H1 (cell line): ENCODE measurements around the gene WFDC11. TPM values are rescaled to one million over a fixed set of nuclear protein-coding genes. Genes with fewer than 3 reads are reported as not detected.

ENCODE experiments used
- CHD1 ChIP-seq: IDR thresholded peaks from 2 replicates; pipeline ENCODE4 v1.6.1; 2012; ENCODE audit warnings: low read depth, low read length, improper control_type of control experiment
- EP300 ChIP-seq, 2 experiments: IDR thresholded peaks; 1 replicate in 1 of 2; 2 replicates in 1 of 2; pipeline ENCODE4 v1.6.1; 2011 to 2012; ENCODE audit warnings: low read depth in 2 of 2, low read length in 2 of 2, mild to moderate bottlenecking in 2 of 2, borderline replicate concordance in 1 of 2, inconsistent platforms in 1 of 2, moderate library complexity in 1 of 2
- RFX5 ChIP-seq: IDR thresholded peaks from 2 replicates; pipeline ENCODE4 v1.6.1; 2011; ENCODE audit warnings: low read depth, low read length, improper control_type of control experiment, borderline replicate concordance
- polyA plus RNA-seq, 7 experiments: library from polyadenylated mRNA; depleted of rRNA in 3 of 7; stranded (reverse) in 5 of 7; unstranded in 2 of 7; fragments of >200 nt in 5 of 7; fragments of 200-250 nt in 2 of 7; gene quantifications; 1 replicate in 5 of 7; 2 replicates in 1 of 7; 4 replicates in 1 of 7; pipeline versions ENCODE4 v1.2.1 to v1.2.3, GENCODE V29; 2011 to 2013; ENCODE audit warnings: missing spikeins in 2 of 7, mixed read lengths in 2 of 7
- total RNA-seq: library from RNA; stranded (reverse); fragmentation: NEBNext Ultra II Directional; extraction: Animal tissue kit (Norgen Biotek cat#: 25700); gene quantifications from 2 replicates; pipeline ENCODE4 v1.2.1, GENCODE V29; 2021
- TF ChIP-seq, protein P1 (sequence below): fragments of 300-600 bp; sonication (generic); IDR thresholded peaks from 2 replicates; pipeline ENCODE4 v1.7.1; 2012; ENCODE audit warnings: low read length, moderate library complexity, mild to moderate bottlenecking, inconsistent platforms; ENCODE audit not compliant: insufficient replicate concordance
- TF ChIP-seq, protein P2 (sequence below): IDR thresholded peaks from 2 replicates; pipeline ENCODE4 v1.6.1; 2012; ENCODE audit warnings: inconsistent platforms

WFDC11 gene
- total and polyA plus RNA-seq, 2 of the 8 experiments (the other 6 are each of a cell fraction or from before 2014, with no cell fraction given) = not detected

DNA sequence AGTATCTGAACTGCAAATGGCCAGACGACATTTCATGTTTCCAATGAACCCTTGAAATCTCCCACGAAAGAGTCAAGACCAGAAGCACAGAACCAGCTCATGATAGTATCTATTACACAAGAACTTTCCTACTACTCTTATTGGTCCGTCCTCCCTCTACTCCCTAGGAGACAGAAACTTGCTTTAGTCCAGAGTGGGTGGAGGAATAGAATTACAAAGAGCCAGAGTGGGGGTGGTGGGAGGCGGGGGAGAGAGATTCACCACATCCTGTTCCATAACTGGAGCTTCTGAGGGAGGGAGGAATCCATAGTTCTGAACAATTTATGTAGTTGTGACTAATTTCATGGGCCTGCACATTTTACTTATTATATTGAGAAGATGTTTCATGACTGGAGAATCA lies 59.0 kb downstream of the WFDC11 start (continued):
- TF ChIP-seq, protein P1, sequence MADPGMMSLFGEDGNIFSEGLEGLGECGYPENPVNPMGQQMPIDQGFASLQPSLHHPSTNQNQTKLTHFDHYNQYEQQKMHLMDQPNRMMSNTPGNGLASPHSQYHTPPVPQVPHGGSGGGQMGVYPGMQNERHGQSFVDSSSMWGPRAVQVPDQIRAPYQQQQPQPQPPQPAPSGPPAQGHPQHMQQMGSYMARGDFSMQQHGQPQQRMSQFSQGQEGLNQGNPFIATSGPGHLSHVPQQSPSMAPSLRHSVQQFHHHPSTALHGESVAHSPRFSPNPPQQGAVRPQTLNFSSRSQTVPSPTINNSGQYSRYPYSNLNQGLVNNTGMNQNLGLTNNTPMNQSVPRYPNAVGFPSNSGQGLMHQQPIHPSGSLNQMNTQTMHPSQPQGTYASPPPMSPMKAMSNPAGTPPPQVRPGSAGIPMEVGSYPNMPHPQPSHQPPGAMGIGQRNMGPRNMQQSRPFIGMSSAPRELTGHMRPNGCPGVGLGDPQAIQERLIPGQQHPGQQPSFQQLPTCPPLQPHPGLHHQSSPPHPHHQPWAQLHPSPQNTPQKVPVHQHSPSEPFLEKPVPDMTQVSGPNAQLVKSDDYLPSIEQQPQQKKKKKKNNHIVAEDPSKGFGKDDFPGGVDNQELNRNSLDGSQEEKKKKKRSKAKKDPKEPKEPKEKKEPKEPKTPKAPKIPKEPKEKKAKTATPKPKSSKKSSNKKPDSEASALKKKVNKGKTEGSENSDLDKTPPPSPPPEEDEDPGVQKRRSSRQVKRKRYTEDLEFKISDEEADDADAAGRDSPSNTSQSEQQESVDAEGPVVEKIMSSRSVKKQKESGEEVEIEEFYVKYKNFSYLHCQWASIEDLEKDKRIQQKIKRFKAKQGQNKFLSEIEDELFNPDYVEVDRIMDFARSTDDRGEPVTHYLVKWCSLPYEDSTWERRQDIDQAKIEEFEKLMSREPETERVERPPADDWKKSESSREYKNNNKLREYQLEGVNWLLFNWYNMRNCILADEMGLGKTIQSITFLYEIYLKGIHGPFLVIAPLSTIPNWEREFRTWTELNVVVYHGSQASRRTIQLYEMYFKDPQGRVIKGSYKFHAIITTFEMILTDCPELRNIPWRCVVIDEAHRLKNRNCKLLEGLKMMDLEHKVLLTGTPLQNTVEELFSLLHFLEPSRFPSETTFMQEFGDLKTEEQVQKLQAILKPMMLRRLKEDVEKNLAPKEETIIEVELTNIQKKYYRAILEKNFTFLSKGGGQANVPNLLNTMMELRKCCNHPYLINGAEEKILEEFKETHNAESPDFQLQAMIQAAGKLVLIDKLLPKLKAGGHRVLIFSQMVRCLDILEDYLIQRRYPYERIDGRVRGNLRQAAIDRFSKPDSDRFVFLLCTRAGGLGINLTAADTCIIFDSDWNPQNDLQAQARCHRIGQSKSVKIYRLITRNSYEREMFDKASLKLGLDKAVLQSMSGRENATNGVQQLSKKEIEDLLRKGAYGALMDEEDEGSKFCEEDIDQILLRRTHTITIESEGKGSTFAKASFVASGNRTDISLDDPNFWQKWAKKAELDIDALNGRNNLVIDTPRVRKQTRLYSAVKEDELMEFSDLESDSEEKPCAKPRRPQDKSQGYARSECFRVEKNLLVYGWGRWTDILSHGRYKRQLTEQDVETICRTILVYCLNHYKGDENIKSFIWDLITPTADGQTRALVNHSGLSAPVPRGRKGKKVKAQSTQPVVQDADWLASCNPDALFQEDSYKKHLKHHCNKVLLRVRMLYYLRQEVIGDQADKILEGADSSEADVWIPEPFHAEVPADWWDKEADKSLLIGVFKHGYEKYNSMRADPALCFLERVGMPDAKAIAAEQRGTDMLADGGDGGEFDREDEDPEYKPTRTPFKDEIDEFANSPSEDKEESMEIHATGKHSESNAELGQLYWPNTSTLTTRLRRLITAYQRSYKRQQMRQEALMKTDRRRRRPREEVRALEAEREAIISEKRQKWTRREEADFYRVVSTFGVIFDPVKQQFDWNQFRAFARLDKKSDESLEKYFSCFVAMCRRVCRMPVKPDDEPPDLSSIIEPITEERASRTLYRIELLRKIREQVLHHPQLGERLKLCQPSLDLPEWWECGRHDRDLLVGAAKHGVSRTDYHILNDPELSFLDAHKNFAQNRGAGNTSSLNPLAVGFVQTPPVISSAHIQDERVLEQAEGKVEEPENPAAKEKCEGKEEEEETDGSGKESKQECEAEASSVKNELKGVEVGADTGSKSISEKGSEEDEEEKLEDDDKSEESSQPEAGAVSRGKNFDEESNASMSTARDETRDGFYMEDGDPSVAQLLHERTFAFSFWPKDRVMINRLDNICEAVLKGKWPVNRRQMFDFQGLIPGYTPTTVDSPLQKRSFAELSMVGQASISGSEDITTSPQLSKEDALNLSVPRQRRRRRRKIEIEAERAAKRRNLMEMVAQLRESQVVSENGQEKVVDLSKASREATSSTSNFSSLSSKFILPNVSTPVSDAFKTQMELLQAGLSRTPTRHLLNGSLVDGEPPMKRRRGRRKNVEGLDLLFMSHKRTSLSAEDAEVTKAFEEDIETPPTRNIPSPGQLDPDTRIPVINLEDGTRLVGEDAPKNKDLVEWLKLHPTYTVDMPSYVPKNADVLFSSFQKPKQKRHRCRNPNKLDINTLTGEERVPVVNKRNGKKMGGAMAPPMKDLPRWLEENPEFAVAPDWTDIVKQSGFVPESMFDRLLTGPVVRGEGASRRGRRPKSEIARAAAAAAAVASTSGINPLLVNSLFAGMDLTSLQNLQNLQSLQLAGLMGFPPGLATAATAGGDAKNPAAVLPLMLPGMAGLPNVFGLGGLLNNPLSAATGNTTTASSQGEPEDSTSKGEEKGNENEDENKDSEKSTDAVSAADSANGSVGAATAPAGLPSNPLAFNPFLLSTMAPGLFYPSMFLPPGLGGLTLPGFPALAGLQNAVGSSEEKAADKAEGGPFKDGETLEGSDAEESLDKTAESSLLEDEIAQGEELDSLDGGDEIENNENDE = no peak
- TF ChIP-seq, protein P2, sequence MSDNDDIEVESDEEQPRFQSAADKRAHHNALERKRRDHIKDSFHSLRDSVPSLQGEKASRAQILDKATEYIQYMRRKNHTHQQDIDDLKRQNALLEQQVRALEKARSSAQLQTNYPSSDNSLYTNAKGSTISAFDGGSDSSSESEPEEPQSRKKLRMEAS = no peak
- TF ChIP-seq CHD1 = no peak
- TF ChIP-seq EP300 (IDR thresholded peaks at IDR 0.05; ENCODE audit: borderline replicate concordance in 1 of 2, low read depth in 2 of 2, low read length in 2 of 2) = no peak
- TF ChIP-seq RFX5 = no peak
